HS-5 (cell line): Measurements from ENCODE around the gene RAP1A.
A peak's percentile ranks its signal among the peaks of the same experiment; 100 is the strongest.
"Not testable (repeated sequence)": the region's sequence is repeated elsewhere in the genome, so short reads cannot be mapped to it uniquely, and the experiment has no call there.

Source experiments
- DNase-seq: peaks from one replicate; pipeline ENCODE4 v3.0.0-alpha.2; 2012; ENCODE audit warnings: low read depth

Gene RAP1A

DNA sequence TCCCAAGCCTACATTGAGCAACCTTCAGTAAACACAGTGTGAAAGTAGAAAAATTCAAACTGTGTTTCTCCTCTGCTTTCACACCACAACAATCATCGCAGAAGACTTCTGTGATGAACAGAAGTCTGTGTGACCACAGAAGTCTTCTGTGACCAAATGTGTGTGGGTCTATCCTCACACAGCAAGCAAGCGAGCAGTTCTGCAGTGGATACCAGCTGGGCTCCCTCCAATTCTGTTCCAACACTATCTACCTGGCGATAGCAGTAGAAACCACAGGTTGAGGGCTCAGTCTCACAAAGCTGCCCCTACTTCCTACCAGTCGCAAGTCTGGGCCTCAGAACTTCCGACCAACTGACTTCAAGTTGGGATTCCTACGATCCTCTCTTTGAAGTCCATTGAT is 21.0 kb upstream of the RAP1A start:
- DNase-seq = no peak

DNA sequence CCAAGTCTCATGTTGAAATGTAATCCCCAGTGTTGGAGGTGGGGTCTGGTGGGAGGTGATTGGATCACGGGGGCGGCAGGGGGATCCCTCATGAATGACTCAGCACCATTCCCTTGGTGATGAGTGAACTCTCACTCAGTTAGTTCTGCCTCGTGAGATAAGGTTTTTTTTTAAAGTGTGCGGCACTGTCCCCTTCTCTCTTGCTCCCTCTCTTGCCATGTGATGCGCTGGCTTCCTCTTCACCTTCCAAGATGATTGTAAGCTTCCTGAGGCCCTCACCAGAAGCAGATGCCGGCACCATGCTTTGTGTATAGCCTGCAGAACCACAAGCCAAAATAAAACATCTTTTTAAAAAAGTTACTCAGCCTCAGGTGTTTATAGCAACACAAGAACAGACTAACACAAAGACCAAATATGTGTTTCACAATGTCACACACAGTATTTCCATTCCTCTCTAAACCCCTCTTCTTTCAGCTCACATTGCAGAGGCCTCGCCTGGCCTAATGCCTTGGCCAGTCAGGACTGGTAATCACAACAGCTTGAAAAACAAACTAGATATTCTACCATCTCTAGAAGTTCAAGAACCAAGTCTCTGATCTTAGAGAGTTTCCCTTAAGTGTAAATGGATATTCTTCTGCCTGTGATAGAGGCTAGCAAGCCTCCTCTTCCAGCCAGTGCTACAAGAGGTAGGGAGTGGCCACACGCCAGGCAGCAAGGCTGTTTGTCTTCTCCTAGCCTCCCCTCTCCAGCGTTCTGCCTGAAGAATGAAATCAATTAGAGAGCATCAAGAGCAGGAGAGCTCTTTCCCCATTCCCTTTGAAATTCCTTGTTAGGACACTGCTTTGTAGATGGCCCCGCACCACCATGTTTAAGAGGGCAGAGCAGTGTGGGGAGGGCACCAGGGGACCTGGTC is 19.6 kb upstream of the RAP1A start:
- no peak for DNase-seq

DNA sequence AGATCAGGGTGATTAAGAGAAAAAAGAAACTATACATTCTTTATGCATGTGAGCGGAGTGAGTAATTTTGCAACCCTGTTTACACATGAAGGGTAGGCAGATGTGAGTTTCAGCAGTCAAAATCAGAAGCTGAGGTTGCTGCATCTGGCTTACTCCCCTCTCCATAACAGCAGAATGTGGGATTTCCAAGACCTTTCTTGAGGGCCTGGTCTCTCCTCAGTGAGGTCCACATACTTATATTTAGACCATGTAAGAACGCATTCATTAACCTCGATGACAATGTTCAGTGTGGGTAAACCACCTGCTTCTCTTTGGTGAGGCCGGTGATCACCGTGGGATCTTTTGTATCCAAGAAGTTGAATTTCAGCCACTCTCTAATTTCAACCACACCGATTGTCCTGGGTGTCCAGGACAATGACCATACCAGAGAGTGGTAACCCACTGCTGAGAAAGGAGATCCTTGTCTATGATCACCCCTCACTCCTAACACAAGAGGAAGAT is 18.7 kb upstream of the RAP1A start:
- no peak for DNase-seq

DNA sequence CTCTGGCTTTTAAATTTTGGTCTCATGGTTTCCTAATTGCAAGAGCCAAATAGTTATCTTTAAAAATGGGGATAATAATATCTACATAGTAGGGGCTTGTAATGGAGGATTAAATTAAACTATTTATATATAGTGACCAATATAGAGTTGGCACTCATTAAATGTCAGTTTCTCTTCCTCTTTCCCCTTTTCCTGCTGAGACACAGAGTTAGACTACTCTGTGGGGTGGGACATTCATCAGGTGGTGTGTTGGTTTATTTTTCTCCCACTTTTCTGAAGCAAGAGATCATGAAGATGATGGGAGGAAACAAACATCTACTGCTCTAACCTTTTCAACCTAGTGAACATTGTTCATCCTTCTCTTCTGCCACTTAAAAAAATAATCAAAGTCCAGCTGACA is 17.3 kb upstream of the RAP1A start:
- DNase-seq = no peak

DNA sequence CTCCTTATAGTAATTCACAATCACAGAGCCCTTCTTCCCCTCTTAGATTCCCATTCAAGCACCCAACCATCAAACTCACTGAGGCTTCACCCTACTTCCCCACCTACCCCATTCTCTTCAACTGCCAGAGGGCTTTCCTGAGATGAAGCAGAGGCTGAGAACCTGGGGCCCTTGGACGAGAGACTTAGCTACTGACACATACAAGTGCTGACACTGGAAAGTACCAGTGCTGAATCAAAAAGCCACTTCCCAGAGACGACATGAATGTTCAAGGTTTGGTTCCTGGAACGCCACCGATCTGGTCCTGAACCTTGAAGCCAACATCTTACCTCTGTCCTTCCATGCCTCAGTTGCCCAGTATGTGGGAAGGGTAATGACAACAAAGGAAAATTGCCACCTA is 16.6 kb upstream of the RAP1A start:
- no peak for DNase-seq

DNA sequence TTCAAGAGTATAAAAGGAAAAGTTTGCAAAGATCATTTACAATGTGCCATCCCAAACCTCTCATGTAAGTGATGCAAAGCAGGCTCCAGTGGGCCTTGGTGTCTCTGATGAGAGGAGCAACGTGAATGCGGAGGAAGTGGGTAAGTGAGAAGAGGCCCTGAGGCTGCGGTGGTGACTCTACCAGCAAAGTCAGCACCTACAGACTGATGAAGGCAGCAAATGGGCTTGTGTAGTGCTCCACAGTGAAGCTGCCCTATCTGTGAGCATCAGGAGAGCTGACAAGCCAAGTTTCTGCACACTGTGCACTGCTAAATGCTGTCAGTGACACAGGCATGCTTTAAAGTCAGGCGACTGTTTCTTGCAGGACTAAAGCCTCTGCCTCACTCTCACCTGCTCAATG is 15.6 kb upstream of the RAP1A start:
- DNase-seq = no peak

DNA sequence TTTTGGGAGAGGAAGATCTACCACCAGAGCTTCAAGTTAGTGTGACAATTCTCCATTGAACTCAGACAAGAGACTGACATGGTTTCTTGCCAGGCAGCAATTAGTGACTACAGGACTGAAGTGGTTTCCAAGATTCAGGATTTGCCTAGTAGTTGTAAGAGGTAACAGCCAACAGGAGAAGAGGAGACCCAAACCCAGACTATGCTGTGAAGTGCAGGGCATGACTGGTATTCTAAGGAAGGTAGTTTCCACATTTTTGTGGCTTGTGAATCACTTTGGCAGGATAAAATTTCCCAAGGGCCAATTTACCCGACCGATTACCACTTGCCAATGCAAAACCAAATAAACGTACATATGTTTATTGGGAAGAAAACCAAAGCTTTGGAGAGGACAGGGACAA is 14.7 kb upstream of the RAP1A start:
- peak; percentile 66 for DNase-seq

DNA sequence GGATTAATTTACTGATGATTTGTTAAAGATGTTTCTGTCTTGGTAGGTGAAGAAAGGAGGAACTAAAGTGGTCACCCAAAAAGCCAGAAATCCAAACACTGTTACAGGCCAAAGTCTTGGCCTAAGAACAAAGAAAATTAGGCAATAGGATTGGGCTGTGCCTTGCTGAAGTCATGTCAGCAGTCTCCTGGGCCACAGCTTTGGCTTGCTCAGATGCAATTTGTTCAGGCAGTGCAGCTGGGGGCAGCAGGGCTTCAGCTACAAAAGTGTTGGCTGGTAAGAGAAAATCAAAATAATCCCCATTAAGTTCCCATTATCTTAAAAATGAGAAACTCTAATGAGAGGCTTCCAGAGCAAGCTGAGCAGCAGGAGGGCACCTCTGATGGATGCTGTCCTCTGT is 14.0 kb upstream of the RAP1A start:
- no peak for DNase-seq

DNA sequence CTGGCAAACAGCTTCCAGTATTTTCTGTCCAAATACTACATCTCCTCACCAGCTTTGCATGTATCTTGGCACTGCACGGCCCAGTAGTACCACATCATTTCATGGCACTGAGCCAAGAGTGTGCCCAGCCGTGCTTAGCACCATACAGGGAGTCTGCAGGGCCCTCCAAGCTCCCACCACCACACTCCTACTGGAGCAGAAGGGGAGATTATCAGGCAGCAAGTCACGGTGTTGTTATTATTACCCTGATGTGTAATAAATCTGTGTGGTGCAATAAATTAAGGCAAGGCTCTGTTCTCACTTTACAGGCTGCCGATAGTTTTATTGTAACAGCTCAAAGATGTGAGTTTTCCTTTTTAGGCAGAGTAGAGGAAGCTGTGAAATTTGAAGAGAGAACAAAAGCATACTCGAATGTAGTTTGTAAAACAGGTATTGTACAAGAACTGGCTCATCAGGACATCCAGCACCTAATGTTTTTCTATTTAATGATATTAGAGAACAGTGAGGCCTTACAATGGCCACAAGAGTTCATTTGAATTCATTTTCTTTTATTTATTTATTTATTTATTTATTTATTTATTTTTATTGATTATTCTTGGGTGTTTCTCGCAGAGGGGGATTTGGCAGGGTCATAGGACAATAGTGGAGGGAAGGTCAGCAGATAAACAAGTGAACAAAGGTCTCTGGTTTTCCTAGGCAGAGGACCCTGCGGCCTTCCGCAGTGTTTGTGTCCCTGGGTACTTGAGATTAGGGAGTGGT is 13.0 kb upstream of the RAP1A start:
- DNase-seq = not testable (repeated sequence)

DNA sequence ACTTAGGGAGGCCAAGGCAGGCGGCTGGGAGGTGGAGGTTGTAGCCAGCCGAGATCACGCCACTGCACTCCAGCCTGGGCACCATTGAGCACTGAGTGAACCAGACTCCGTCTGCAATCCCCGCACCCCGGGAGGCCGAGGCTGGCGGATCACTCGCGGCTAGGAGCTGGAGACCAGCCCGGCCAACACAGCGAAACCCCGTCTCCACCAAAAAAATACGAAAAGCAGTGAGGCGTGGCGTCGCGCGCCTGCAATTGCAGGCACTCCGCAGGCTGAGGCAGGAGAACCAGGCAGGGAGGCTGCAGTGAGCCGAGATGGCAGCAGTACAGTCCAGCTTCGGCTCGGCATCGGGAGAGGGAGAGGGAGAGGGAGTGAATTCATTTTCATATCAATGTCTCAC is 11.1 kb upstream of the RAP1A start:
- DNase-seq = not testable (repeated sequence)

DNA sequence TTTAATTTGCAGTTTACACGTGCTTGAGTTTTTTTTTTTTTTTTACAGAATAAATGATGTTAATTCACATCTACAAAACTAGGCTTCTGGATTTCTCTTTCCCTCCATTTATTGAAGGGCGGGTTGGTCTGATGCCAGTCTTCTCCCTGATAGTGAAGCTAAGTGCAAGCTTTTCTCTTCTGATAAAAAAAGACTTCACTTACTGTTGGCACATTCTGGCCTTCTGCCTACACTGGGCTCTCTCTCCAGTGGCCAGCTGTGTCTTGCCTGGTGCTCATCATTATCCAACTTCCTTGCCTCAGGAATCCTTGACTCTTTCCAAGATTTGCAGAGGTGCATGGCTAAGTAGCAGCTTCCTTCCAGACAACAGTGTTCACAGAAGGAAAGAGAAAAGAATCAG is 7.6 kb upstream of the RAP1A start:
- DNase-seq = no peak

DNA sequence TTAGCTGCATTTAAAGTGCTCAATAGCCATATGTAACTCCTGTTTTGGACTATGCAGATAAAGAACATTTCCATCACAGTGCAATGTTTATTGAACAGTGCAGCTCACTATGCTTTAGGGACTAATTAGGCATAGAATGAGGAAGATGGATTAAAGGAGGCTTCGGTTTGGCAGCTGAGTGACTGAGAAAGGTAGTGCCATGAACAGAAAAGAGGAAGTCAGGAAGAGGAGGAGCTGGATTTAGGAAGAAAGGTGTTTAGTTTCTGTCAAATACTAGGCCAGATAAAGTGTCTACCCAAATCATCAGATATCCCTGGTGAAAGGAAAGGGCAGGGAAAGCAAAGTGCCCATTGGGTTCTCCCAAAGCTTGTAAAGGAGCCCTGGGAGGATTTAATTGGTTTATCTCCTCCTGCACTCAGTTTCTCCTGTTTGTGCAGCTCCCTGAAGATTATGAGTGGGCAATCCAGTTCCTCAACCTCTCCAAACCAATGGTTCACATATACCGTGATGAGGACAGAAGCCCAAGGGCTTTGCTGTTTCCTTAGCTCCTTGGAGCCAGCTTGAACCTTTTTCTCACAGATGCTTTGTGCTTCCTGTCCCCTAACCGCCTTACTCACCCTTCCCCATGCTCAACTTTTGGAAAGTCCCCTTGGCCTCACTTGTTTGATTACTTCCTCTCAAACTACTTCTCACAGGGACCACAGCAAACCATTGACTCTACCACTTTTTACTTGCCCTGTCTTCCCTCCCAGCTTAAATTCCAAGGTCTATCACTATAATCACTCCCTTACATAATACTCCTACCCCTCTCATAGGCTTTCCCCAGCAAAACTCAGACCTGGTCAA is 3.5 kb upstream of the RAP1A start:
- DNase-seq = no peak

DNA sequence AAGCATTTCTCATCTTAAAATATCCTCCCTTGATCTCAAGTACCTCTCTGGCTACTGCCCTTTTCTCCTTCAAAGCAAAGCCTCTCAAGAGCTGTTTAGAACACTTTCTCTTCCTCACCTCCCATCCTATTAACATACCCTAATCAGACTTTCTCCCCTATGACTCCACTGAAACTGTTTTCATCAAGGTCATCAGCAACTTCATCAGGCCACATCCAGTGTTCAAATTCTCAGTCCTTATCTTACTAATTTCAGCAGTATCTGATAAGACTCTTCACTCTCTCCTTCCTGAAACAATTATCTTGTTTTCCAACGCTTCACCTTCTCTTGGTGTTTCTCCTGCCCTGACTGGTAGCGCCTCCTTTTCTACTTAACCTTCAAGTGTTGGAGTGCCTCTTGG is 1.5 kb upstream of the RAP1A start:
- DNase-seq = no peak

DNA sequence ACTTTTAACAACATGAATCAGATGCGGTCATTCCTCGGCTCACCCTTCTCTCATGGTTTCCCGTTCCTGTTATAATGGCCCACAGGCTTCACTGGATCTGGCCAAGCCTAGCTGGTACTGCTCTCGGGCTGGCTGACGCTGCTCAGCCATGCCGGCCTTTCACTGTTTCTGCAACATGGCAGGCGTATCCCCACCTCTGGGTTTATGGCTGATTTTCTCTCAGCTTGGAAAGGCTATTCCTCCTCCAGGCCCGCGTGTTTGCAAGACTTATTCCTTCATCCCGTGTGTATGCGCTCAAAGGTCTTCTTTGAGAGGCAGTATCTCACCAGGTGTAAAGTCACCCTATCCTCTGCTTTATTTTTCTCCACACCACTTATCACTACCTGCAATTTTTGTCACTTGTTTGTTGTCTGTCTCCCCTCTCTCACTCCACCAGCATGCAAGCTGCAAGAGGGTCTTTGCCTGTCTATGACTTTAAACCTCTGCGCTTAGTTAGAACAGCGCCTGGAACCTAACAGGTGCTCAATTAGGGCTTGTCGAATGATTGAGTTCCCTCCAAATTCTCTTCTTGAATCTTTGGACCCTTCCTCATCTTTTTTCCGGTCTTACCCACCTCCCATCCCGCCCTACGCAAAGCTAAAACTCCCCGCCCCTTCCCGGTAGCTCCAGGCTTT is 491 bp upstream of the RAP1A start:
- DNase-seq = no peak

DNA sequence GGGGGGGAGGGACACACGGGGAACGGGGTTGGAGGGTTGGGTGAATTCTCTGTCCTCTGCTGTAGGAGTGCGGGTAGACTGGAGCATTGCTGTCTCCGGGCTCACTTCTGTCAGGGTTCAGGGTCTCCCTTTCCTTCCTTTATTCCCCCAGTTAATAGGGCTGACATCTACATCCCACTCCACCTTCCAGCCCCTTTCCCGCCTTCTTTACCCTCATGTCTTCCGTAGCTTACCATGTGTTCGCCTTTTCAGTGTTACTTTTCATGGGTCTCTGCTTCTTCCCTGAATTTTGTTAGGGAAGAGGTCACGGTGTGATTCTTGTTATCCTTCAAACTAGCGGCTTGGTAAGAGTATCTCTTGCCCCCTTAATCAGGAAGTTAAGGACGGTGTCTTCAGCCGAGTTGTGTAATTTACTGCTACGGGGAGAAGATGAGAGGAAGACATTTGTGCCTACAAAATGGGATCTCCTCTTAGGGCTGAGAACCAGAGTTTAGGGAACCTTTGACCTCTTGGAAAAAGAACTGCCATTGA is 917 bp downstream of the RAP1A start:
- DNase-seq = peak; percentile 14

DNA sequence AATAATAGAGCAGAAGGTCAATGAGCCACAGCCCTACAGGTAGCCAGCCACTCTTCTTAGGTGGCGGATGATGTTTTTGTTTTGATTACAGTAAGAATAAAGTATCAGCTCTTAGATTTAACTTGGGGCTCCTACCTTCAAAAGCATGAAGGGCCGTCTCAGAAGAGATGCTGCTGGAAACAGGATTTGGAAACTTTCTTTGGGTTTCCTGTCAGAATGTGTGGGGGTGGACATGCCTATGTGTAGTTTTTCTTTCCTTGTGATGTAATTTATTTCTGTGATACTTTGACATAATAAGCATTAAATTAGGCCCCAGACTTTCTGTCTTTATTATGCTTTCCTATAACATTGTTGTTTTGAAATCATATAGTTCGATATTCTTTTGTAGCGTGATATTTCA is 1.5 kb downstream of the RAP1A start:
- DNase-seq = no peak

DNA sequence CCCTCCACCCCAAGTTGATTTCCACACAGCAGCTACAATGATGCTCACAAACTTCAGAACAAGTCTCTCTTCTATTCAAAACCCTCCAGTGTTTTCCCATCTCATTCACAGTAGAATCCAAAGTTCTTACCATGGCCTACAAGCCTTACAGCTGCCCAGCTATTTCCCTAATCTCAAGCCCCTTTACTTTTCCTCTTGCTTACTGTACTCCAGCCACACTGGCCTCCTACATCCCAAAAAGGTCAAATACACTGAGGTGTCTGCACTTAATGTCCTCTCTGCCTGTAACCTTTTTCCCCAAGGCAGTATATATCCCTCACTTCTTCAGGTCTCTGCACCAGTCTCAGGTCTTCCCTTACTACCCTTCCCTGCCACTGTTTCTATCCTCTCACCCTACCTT is 2.6 kb downstream of the RAP1A start:
- DNase-seq = no peak

DNA sequence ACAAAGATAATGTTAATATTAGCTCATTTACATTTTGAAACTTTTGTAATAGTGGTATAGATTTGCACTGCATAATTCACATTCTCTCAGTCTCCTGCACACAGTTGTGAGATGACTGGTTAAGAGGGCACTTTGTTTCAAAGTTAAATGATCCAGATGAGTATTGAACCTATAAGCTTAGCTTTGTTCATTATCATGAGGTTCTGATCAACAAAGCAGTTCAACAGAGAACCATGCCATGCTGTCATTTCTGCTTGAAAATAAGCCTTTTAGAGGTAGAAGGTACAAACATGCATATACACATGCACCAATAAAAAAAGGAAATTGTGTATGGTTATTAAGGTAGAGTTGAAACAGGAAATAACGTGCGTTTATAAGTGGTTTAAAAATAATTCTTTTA is 4.8 kb downstream of the RAP1A start:
- DNase-seq = no peak

DNA sequence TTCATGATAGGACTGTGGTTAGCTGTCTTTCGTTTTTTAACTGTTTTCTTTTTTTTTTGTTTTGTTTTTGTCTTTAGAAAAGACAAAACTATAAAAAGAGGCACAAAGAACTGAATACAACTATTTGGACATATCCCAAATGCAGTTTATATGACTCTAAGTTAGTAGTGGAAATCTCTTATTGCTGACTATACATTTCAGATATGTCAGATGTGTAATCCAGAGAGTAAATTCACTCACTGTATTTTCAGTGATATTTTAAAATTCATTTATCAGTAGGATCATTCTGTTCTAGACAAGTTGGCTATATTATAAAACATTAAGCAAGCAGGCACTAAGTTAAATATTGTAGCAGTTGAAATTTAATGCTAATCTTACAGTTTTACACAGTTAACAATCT is 5.7 kb downstream of the RAP1A start:
- no peak for DNase-seq

DNA sequence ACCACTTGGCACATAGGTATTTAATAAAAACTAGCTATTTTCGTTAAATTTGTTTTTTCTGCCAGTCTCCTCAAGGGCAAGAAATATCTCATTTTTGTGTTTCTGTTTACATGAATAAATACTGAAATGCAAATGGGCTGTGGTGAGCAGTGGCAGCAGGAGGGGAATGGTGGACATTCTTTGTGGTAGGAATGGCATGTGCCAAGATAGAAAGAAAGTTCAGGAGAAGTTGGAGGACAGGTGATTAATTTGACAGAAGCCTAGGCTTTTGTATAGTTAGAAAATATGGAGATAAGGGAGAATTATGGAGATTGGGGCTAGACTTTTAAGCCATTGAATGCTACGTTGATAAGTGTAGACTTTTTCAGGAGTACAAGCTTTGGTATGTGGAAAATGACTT is 8.6 kb downstream of the RAP1A start:
- DNase-seq = no peak

DNA sequence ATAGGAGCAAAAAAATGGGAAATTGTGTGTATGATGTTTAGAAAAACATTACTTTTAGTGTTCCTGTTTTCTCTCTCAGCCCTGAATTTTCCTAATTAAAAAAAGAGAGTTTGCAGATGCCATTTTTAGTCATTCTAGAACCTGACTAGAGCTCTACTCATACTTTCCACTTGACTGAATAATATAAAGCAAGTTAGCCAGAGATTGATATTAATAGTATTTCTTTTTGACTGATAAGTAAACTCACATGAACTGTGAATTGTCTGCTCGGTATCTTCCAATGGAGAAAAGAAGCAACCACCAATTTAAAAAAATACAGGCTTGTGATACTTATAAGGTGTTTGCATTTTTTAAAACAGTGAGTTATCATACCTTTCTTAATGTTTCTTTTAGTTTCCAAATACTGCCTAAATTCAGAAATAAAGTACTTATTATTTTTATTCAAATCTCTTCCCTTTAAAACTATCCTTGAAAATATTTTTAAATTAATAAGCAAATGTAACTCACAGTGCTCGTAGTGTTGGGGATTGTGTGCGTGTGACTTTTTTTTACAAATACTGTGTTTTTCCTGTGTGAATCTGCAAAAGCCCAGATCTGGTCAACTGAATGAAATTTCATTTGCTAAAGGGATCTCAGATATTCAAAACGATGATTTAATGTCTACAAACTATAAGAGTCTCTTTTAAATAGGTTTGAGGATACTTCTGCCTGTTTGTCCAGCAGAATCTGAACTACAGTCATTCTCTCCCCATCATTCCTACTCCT is 9.8 kb downstream of the RAP1A start:
- no peak for DNase-seq
